ENCODE measurements around the gene GTF3C6.
"Not testable (repeated sequence)": the region's sequence is repeated elsewhere in the genome, so short reads cannot be mapped to it uniquely, and the experiment has no call there.

- not testable (repeated sequence) for TF ChIP-seq POLR2A, CTCF (IDR thresholded peaks at IDR 0.05)
These were observed 54.0 kb downstream of the GTF3C6 start for GRCh38 chr6:111012520-111012919.
